ENCODE data around the gene SELENOW.
"Not testable (repeated sequence)": the region's sequence is repeated elsewhere in the genome, so short reads cannot be mapped to it uniquely, and the experiment has no call there.

The SELENOW gene

GRCh38 chr19:47787307-47787706, 8.8 kb downstream of the SELENOW start:
- not testable (repeated sequence) for DNase-seq

GRCh38 chr19:47789811-47790210, 11.3 kb downstream of the SELENOW start:
- DNase-seq, result not testable (repeated sequence)

- DNase-seq, result peak; percentile 44
Measured at GRCh38 chr19:47790398-47790814, 11.9 kb downstream of the SELENOW start.

- no peak for DNase-seq
Measured at GRCh38 chr19:47792616-47793015, 14.1 kb downstream of the SELENOW start.

- no peak for DNase-seq
Measured at GRCh38 chr19:47794526-47794925, 16.0 kb downstream of the SELENOW start.

- DNase-seq, result no peak
Measured at GRCh38 chr19:47796785-47797184, 18.3 kb downstream of the SELENOW start.

GRCh38 chr19:47797996-47798903, 19.7 kb downstream of the SELENOW start:
- DNase-seq, result no peak

GRCh38 chr19:47798904-47799266, 20.4 kb downstream of the SELENOW start:
- DNase-seq, result no peak

- DNase-seq, result no peak
Measured at GRCh38 chr19:47801270-47801669, 22.8 kb downstream of the SELENOW start.

- no peak for DNase-seq
Measured at GRCh38 chr19:47802521-47803043, 24.1 kb downstream of the SELENOW start.

GRCh38 chr19:47803148-47803547, 24.6 kb downstream of the SELENOW start:
- not testable (repeated sequence) for DNase-seq

- DNase-seq, result not testable (repeated sequence)
Measured at GRCh38 chr19:47803671-47804070, 25.2 kb downstream of the SELENOW start.

- not testable (repeated sequence) for DNase-seq
Measured at GRCh38 chr19:47804451-47804850, 25.9 kb downstream of the SELENOW start, which contains the start of gene TPRX1. Gene TPRX1 (minus strand): TSS chr19:47804551. CDS start chr19:47804539, 12 bp downstream.

GRCh38 chr19:47805313-47805712, 26.8 kb downstream of the SELENOW start:
- DNase-seq, result no peak

GRCh38 chr19:47806435-47806834, 27.9 kb downstream of the SELENOW start:
- DNase-seq, result no peak

- DNase-seq, result peak; percentile 36
Measured at GRCh38 chr19:47813304-47813994, 34.9 kb downstream of the SELENOW start.

- no peak for DNase-seq
Measured at GRCh38 chr19:47813995-47814328, 35.5 kb downstream of the SELENOW start.

GRCh38 chr19:47816270-47816669, 37.8 kb downstream of the SELENOW start:
- not testable (repeated sequence) for DNase-seq

GRCh38 chr19:47818221-47818620, 39.7 kb downstream of the SELENOW start:
- DNase-seq, result not testable (repeated sequence)

- no peak for DNase-seq
Measured at GRCh38 chr19:47819858-47820257, 41.4 kb downstream of the SELENOW start.

GRCh38 chr19:47820410-47820809, 41.9 kb downstream of the SELENOW start:
- no peak for DNase-seq

GRCh38 chr19:47821460-47822020, 43.0 kb downstream of the SELENOW start, which contains the start of gene CRX:
Gene CRX (plus strand): TSS chr19:47821937. CDS start chr19:47834444, 12,507 bp downstream.
- no peak for DNase-seq

- no peak for DNase-seq
Measured at GRCh38 chr19:47824396-47824795, 45.9 kb downstream of the SELENOW start.

Measured in NCI-H1694 treated with DMSO at 0.1 percent for 48 hours (cell line).